Upper lobe of left lung (tissue), 6 donors: ENCODE data around the gene PLXNB1. TPM values are rescaled to one million over a fixed set of nuclear protein-coding genes. Genes with fewer than 3 reads are reported as not detected.

ENCODE experiments used
- ATAC-seq, 2 donors: fragments of 200-7000 bp; cut with Tn5 transposase; one replicate each; pipeline ENCODE4 v1.9.1; 2022; ENCODE audit warnings: mild to moderate bottlenecking in 2 of 2, moderate library complexity in 2 of 2; ENCODE audit not compliant: low FRiP score in 2 of 2
- DNase-seq, 2 donors: peaks; one replicate each; pipeline ENCODE4 v3.0.0-alpha.2; 2019 to 2020
- H3K27ac ChIP-seq, 4 donors: fragments of 200-600 bp; sonication (generic); one replicate each; pipeline ENCODE4 v1.5.1; 2016 to 2019
- H3K27me3 ChIP-seq, 4 donors: fragments of 200-600 bp; sonication (generic); one replicate each; pipeline ENCODE4 v1.5.1; 2017 to 2019
- H3K36me3 ChIP-seq, 4 donors: fragments of 200-600 bp; sonication (generic); one replicate each; pipeline ENCODE4 v1.5.1; 2016 to 2019
- H3K4me1 ChIP-seq, 4 donors: fragments of 200-600 bp; sonication (generic); one replicate each; pipeline ENCODE4 v1.5.1; 2018 to 2019
- H3K4me3 ChIP-seq, 4 donors: fragments of 200-600 bp; sonication (generic); one replicate each; pipeline ENCODE4 v1.5.1; 2017 to 2019; ENCODE audit warnings: mild to moderate bottlenecking in 2 of 4, moderate library complexity in 1 of 4
- H3K9me3 ChIP-seq, 4 donors: fragments of 200-600 bp; sonication (generic); one replicate each; pipeline ENCODE4 v1.5.1; 2018 to 2019
- CTCF ChIP-seq, 6 experiments: fragments of 450-650 bp in 4 of 6; fragments of 200-600 bp in 2 of 6; sonication (generic) in 2 of 6; IDR thresholded peaks; one replicate each; pipeline ENCODE4 v1.5.1; 2016 to 2019; ENCODE audit warnings: antibody characterized with exemption in 6 of 6
- EP300 ChIP-seq, 4 donors: sonication (generic); formaldehyde crosslinking; IDR thresholded peaks; one replicate each; pipeline ENCODE4 v1.5.1; 2017; ENCODE audit warnings: antibody characterized with exemption in 4 of 4, control low read depth in 2 of 4
- POLR2A ChIP-seq, 4 donors: fragments of 450-650 bp; IDR thresholded peaks; one replicate each; pipeline ENCODE4 v1.5.1; 2016 to 2017; ENCODE audit warnings: antibody characterized with exemption in 4 of 4, mild to moderate bottlenecking in 2 of 4
- POLR2AphosphoS5 ChIP-seq, 2 donors: sonication (generic); formaldehyde crosslinking; IDR thresholded peaks; one replicate each; pipeline ENCODE4 v1.5.1; 2017; ENCODE audit warnings: antibody characterized with exemption in 2 of 2
- WGBS, 2 donors: methylation state at CpG; one replicate each; pipeline ENCODE4 v1.1.5; 2017 to 2018; 5-methylcytosine and 5-hydroxymethylcytosine counted together
- total RNA-seq, 6 donors: library from RNA; depleted of rRNA in 4 of 6; stranded (reverse); fragments of >200 nt in 4 of 6; gene quantifications; one replicate each; pipeline versions ENCODE4 v1.1.0 to v1.2.1, GENCODE V29; 2016 to 2021
- donor health status: DM: no; HTN: no; CAD: no; lungs with moderate emphysema.
- donor health status: DM: no; HTN: yes; CAD: no; lungs with severe emphysema.

The PLXNB1 gene
- total RNA-seq, 6 donors from 2014 or later, result 91.2 to 588 (median 123) TPM

GRCh38 chr3:48408823-48409281, 21.0 kb downstream of the PLXNB1 start:
- Histone ChIP-seq H3K36me3 (peaks cover 8 to 95% (median 70%) of the 10 kb centered on the region in 4 donors), H3K4me3 (no peak overlapping the region), H3K27ac (no peak overlapping the region), H3K9me3 (no peaks in the 10 kb centered on the region), H3K27me3 (no peaks in the 10 kb centered on the region), H3K4me1 (no peaks in the 10 kb centered on the region)
- 83 to 88% methylated on average over 2 to 4 of the region's 4 CpGs for WGBS, 2 donors
- ATAC-seq, result no peak
- DNase-seq, result peak in 1 of 2 donors; percentile 14
- TF ChIP-seq POLR2AphosphoS5 (IDR thresholded peaks at IDR 0.05), result no peak
- no peak for TF ChIP-seq POLR2A (IDR thresholded peaks at IDR 0.05)
- no peak for TF ChIP-seq EP300 (IDR thresholded peaks at IDR 0.05)
- TF ChIP-seq CTCF (IDR thresholded peaks at IDR 0.05), result no peak

- Histone ChIP-seq H3K27ac (no peak overlapping the region), H3K4me1 (no peaks in the 10 kb centered on the region), H3K36me3 (peaks cover 8 to 88% (median 62%) of the 10 kb centered on the region in 4 donors), H3K9me3 (no peaks in the 10 kb centered on the region), H3K4me3 (no peak overlapping the region), H3K27me3 (no peaks in the 10 kb centered on the region)
- peak in 1 of 2 donors; percentile 10 for DNase-seq
- TF ChIP-seq POLR2A (IDR thresholded peaks at IDR 0.05), result no peak
- TF ChIP-seq EP300 (IDR thresholded peaks at IDR 0.05), result no peak
- 88 to 92% methylated on average over 4 to 8 of the region's 8 CpGs for WGBS, 2 donors
- ATAC-seq, result no peak
These were observed 22.3 kb downstream of the PLXNB1 start for GRCh38 chr3:48407542-48408099.

- no peak for ATAC-seq
- Histone ChIP-seq H3K9me3 (no peaks in the 10 kb centered on the region), H3K36me3 (peaks cover 8 to 79% (median 53%) of the 10 kb centered on the region in 4 donors), H3K27me3 (no peaks in the 10 kb centered on the region), H3K27ac (no peak overlapping the region), H3K4me1 (no peaks in the 10 kb centered on the region), H3K4me3 (no peak overlapping the region)
- no peak for TF ChIP-seq POLR2A (IDR thresholded peaks at IDR 0.05)
- TF ChIP-seq CTCF (IDR thresholded peaks at IDR 0.05), result no peak
- TF ChIP-seq EP300 (IDR thresholded peaks at IDR 0.05), result no peak
- no peak for TF ChIP-seq POLR2AphosphoS5 (IDR thresholded peaks at IDR 0.05)
- WGBS, 2 donors, result 84 to 90% methylated on average over 13 to 17 of the region's 18 CpGs
- DNase-seq, result peak in 1 of 2 donors; percentile 16
These were observed 23.1 kb downstream of the PLXNB1 start for GRCh38 chr3:48406443-48407431.

GRCh38 chr3:48405971-48406370, 23.9 kb downstream of the PLXNB1 start:
- TF ChIP-seq POLR2AphosphoS5 (IDR thresholded peaks at IDR 0.05), result no peak
- TF ChIP-seq EP300 (IDR thresholded peaks at IDR 0.05), result no peak
- no peak for TF ChIP-seq CTCF (IDR thresholded peaks at IDR 0.05)
- no peak for TF ChIP-seq POLR2A (IDR thresholded peaks at IDR 0.05)
- Histone ChIP-seq H3K27me3 (no peaks in the 10 kb centered on the region), H3K36me3 (peaks cover 8 to 71% (median 49%) of the 10 kb centered on the region in 4 donors), H3K4me1 (no peaks in the 10 kb centered on the region), H3K4me3 (no peak overlapping the region), H3K27ac (no peak overlapping the region), H3K9me3 (no peaks in the 10 kb centered on the region)
- ATAC-seq, result no peak
- peak in 1 of 2 donors; percentile 7 for DNase-seq
- 50 to 71% methylated on average over 1 of the region's 1 CpG for WGBS, 2 donors

- no peaks in the 10 kb centered on the region for H3K4me1 ChIP-seq
- no peaks in the 10 kb centered on the region for H3K27me3 ChIP-seq
- TF ChIP-seq POLR2A (IDR thresholded peaks at IDR 0.05) (no peak), EP300 (IDR thresholded peaks at IDR 0.05) (no peak), CTCF (IDR thresholded peaks at IDR 0.05) (no peak), POLR2AphosphoS5 (IDR thresholded peaks at IDR 0.05) (no peak)
- H3K4me3 ChIP-seq, result no peak overlapping the region
- no peak overlapping the region for H3K27ac ChIP-seq
- no peak for ATAC-seq
- H3K9me3 ChIP-seq, result no peaks in the 10 kb centered on the region
- DNase-seq, result peak; percentile 19 to 48
- H3K36me3 ChIP-seq, result peaks cover 8 to 66% (median 44%) of the 10 kb centered on the region in 4 donors
- WGBS, 2 donors, result 82 to 86% methylated on average over 8 to 11 of the region's 13 CpGs
These were observed 24.5 kb downstream of the PLXNB1 start for GRCh38 chr3:48405343-48405881.
